Skeletal muscle tissue (tissue), 4 donors: ENCODE data around the gene SPRR1A. TPM values are rescaled to one million over a fixed set of nuclear protein-coding genes. Genes with fewer than 3 reads are reported as not detected.
"Not testable (repeated sequence)": the region's sequence is repeated elsewhere in the genome, so short reads cannot be mapped to it uniquely, and the experiment has no call there.

Experiments
- H3K27ac ChIP-seq: one replicate; pipeline ENCODE4 v1.7.0; 2013; ENCODE audit warnings: mild to moderate bottlenecking, low read depth, low read length, inconsistent platforms
- H3K27me3 ChIP-seq, 3 donors: one replicate each; pipeline ENCODE4 v1.7.0; 2013; ENCODE audit warnings: low read length in 3 of 3; ENCODE audit not compliant: control insufficient read depth in 3 of 3, insufficient read depth in 3 of 3
- H3K36me3 ChIP-seq, 3 donors: one replicate each; pipeline ENCODE4 v1.7.0; 2013; ENCODE audit warnings: low read length in 3 of 3; ENCODE audit not compliant: control insufficient read depth in 3 of 3, insufficient read depth in 3 of 3
- H3K4me1 ChIP-seq, 3 donors: one replicate each; pipeline ENCODE4 v1.7.0; 2013; ENCODE audit warnings: low read length in 3 of 3, mild to moderate bottlenecking in 3 of 3; ENCODE audit not compliant: control insufficient read depth in 3 of 3, insufficient read depth in 3 of 3
- H3K4me3 ChIP-seq, 3 donors: one replicate each; pipeline ENCODE4 v1.7.0; 2013; ENCODE audit warnings: low read length in 3 of 3
- H3K9ac ChIP-seq, 3 donors: one replicate each; pipeline ENCODE4 v1.7.0; 2013; ENCODE audit warnings: low read length in 3 of 3, mild to moderate bottlenecking in 3 of 3, moderate library complexity in 2 of 3, low read depth in 1 of 3
- H3K9me3 ChIP-seq, 3 donors: one replicate each; pipeline ENCODE4 v1.7.0; 2013; ENCODE audit warnings: low read length in 3 of 3; ENCODE audit not compliant: control insufficient read depth in 3 of 3
- total RNA-seq: library from RNA; depleted of rRNA; stranded (reverse); fragments of >200 nt; gene quantifications from one replicate; pipeline ENCODE4 v1.2.3, GENCODE V29; 2014
- donor health status: Osteomylitis.

The SPRR1A gene
- total RNA-seq, 1 donor from 2014 or later = not detected

GRCh38 chr1:152993186-152993585 is 9.3 kb downstream of the SPRR1A start:
- Histone ChIP-seq H3K4me1 (no peaks in the 10 kb centered on the region), H3K27ac (no peak overlapping the region), H3K4me3 (no peak overlapping the region), H3K9ac (no peak overlapping the region), H3K36me3 (no peaks in the 10 kb centered on the region), H3K27me3 (no peaks in the 10 kb centered on the region), H3K9me3 (peaks cover 0 to 3% (median 0%) of the 10 kb centered on the region in 3 donors)

- H3K9me3 ChIP-seq = peaks cover 0 to 3% (median 0%) of the 10 kb centered on the region in 3 donors
- H3K4me3 ChIP-seq = no peak overlapping the region
- no peak overlapping the region for H3K27ac ChIP-seq
- H3K9ac ChIP-seq = no peak overlapping the region
- no peaks in the 10 kb centered on the region for H3K4me1 ChIP-seq
- no peaks in the 10 kb centered on the region for H3K36me3 ChIP-seq
- no peaks in the 10 kb centered on the region for H3K27me3 ChIP-seq
Observed at GRCh38 chr1:152995842-152996241, 12.0 kb downstream of the SPRR1A start.

GRCh38 chr1:152996633-152997400 is 12.9 kb downstream of the SPRR1A start:
- H3K27me3 ChIP-seq = no peaks in the 10 kb centered on the region
- H3K4me3 ChIP-seq = no peak overlapping the region
- H3K9me3 ChIP-seq = peaks cover 0 to 3% (median 0%) of the 10 kb centered on the region in 3 donors
- H3K36me3 ChIP-seq = no peaks in the 10 kb centered on the region
- no peak overlapping the region for H3K27ac ChIP-seq
- no peaks in the 10 kb centered on the region for H3K4me1 ChIP-seq
- H3K9ac ChIP-seq = no peak overlapping the region

- Histone ChIP-seq H3K9me3 (peaks cover 0 to 3% (median 0%) of the 10 kb centered on the region in 3 donors), H3K27ac (no peak overlapping the region), H3K4me1 (no peaks in the 10 kb centered on the region), H3K36me3 (no peaks in the 10 kb centered on the region), H3K9ac (no peak overlapping the region), H3K27me3 (no peaks in the 10 kb centered on the region), H3K4me3 (no peak overlapping the region)
Observed at GRCh38 chr1:152997901-152998300, 14.0 kb downstream of the SPRR1A start.

- Histone ChIP-seq H3K9ac (no peak overlapping the region), H3K9me3 (peaks cover 0 to 3% (median 2%) of the 10 kb centered on the region in 3 donors), H3K4me1 (no peaks in the 10 kb centered on the region), H3K27ac (no peak overlapping the region), H3K36me3 (no peaks in the 10 kb centered on the region), H3K4me3 (no peak overlapping the region), H3K27me3 (no peaks in the 10 kb centered on the region)
Observed at GRCh38 chr1:152998476-152998875, 14.6 kb downstream of the SPRR1A start.

GRCh38 chr1:152999818-153000217 is 15.9 kb downstream of the SPRR1A start:
- H3K36me3 ChIP-seq = no peaks in the 10 kb centered on the region
- H3K4me1 ChIP-seq = no peaks in the 10 kb centered on the region
- H3K9ac ChIP-seq = no peak overlapping the region
- no peak overlapping the region for H3K4me3 ChIP-seq
- no peak overlapping the region for H3K27ac ChIP-seq
- peaks cover 0 to 3% (median 2%) of the 10 kb centered on the region in 3 donors for H3K9me3 ChIP-seq
- H3K27me3 ChIP-seq = no peaks in the 10 kb centered on the region

GRCh38 chr1:153000294-153000693 is 16.4 kb downstream of the SPRR1A start:
- Histone ChIP-seq H3K27ac (no peak overlapping the region), H3K4me3 (no peak overlapping the region), H3K36me3 (no peaks in the 10 kb centered on the region), H3K9ac (no peak overlapping the region), H3K9me3 (peaks cover 0 to 3% (median 2%) of the 10 kb centered on the region in 3 donors), H3K27me3 (no peaks in the 10 kb centered on the region), H3K4me1 (no peaks in the 10 kb centered on the region)

- Histone ChIP-seq H3K9ac (no peak within 1 kb of the TSS), H3K36me3 (no peaks in the 10 kb centered on the region), H3K4me3 (no peak within 1 kb of the TSS), H3K27ac (no peak within 1 kb of the TSS), H3K9me3 (peaks cover 0 to 2% (median 0%) of the 10 kb centered on the region in 3 donors), H3K27me3 (no peaks in the 10 kb centered on the region), H3K4me1 (no peaks in the 10 kb centered on the region)
Observed at GRCh38 chr1:153001382-153001781, 17.5 kb downstream of the SPRR1A start, which contains the start of gene SPRR3. Gene SPRR3, plus strand, starts transcription at chr1:153001749. Its CDS starts 1,272 bp downstream, at chr1:153003021.

GRCh38 chr1:153011235-153011758 is 27.4 kb downstream of the SPRR1A start:
- H3K27me3 ChIP-seq, H3K4me1 ChIP-seq, H3K9me3 ChIP-seq, H3K9ac ChIP-seq, H3K27ac ChIP-seq, H3K4me3 ChIP-seq, H3K36me3 ChIP-seq: not testable (repeated sequence)

GRCh38 chr1:153021829-153022228 is 37.9 kb downstream of the SPRR1A start:
- not testable (repeated sequence) for H3K9ac ChIP-seq, H3K4me1 ChIP-seq, H3K36me3 ChIP-seq, H3K27me3 ChIP-seq, H3K9me3 ChIP-seq, H3K27ac ChIP-seq, H3K4me3 ChIP-seq
